Thyroid gland (tissue), 4 donors: Measurements from ENCODE around the gene C3orf18.

ENCODE experiments used
- CTCF ChIP-seq, 6 experiments: fragments of 200-600 bp in 3 of 6; fragments of 450-650 bp in 3 of 6; sonication (generic) in 3 of 6; IDR thresholded peaks; one replicate each; pipeline ENCODE4 v1.5.1; 2016 to 2019; ENCODE audit warnings: antibody characterized with exemption in 6 of 6, mild to moderate bottlenecking in 2 of 6, inconsistent platforms in 1 of 6, moderate library complexity in 1 of 6
- POLR2A ChIP-seq, 2 donors: fragments of 450-650 bp; IDR thresholded peaks; one replicate each; pipeline ENCODE4 v1.6.1; 2017; ENCODE audit warnings: antibody characterized with exemption in 2 of 2, mild to moderate bottlenecking in 2 of 2, moderate library complexity in 1 of 2

- TF ChIP-seq CTCF (IDR thresholded peaks at IDR 0.05) (peak; percentile 25 to 81 (median 66)), POLR2A (IDR thresholded peaks at IDR 0.05) (no peak)
These were observed 17.3 kb downstream of the C3orf18 start for GRCh38 chr3:50550079-50550736.
